Thyroid gland (tissue), 4 donors: ENCODE measurements around the gene EXOC6.

Source experiments
- CTCF ChIP-seq, 6 experiments: fragments of 200-600 bp in 3 of 6; fragments of 450-650 bp in 3 of 6; sonication (generic) in 3 of 6; IDR thresholded peaks; one replicate each; pipeline ENCODE4 v1.5.1; 2016 to 2019; ENCODE audit warnings: antibody characterized with exemption in 6 of 6, mild to moderate bottlenecking in 2 of 6, inconsistent platforms in 1 of 6, moderate library complexity in 1 of 6
- POLR2A ChIP-seq, 2 donors: fragments of 450-650 bp; IDR thresholded peaks; one replicate each; pipeline ENCODE4 v1.6.1; 2017; ENCODE audit warnings: antibody characterized with exemption in 2 of 2, mild to moderate bottlenecking in 2 of 2, moderate library complexity in 1 of 2

DNA sequence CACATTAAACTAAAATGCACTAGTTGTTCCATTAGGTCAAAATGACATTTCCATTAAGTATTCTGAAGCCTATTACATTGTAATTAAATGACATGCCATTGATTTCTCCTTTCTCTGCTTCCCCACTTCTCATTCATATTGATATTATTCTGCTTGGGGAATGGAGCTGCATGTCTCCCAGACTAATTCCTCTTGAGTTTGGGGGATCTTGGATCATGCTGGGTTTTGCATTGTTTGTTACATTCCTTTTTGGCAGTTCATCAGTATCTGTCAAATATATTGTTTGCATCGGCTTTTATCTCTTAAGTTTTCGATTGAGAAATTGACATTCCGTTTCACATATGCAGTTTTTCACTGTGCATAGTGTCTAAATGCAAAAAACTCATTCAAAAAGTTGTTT is 147.2 kb downstream of the EXOC6 start:
- no peak for TF ChIP-seq POLR2A (IDR thresholded peaks at IDR 0.05)
- no peak for TF ChIP-seq CTCF (IDR thresholded peaks at IDR 0.05)
